HepG2 (cell line): ENCODE results near the gene FAM222A. TPM values are rescaled to one million over a fixed set of nuclear protein-coding genes. Genes with fewer than 3 reads are reported as not detected.

ENCODE experiments used
- ATF5 ChIP-seq: sonication (generic); formaldehyde crosslinking; IDR thresholded peaks from 2 replicates; pipeline ENCODE4 v1.4.0; 2020; ENCODE audit warnings: mild to moderate bottlenecking, low read depth, missing genetic modification reagents
- CREB3 ChIP-seq: sonication (generic); formaldehyde crosslinking; IDR thresholded peaks from 2 replicates; pipeline ENCODE4 v1.5.0; 2020; ENCODE audit warnings: missing genetic modification reagents
- HMGA1 ChIP-seq: sonication (generic); formaldehyde crosslinking; conservative IDR thresholded peaks from 2 replicates; pipeline ENCODE4 v1.4.0; 2020; ENCODE audit warnings: missing genetic modification reagents
- MED13 ChIP-seq: sonication (generic); formaldehyde crosslinking; IDR thresholded peaks from 2 replicates; pipeline ENCODE4 v1.5.0; 2020; ENCODE audit warnings: missing genetic modification reagents
- MEIS2 ChIP-seq: sonication (generic); formaldehyde crosslinking; IDR thresholded peaks from 2 replicates; pipeline ENCODE4 v1.9.0; 2021; ENCODE audit warnings: mild to moderate bottlenecking, missing genetic modification reagents
- MNT ChIP-seq: fragments of 450-650 bp; IDR thresholded peaks from 2 replicates; pipeline ENCODE4 v1.6.1; 2016
- NCOA2 ChIP-seq: sonication (generic); formaldehyde crosslinking; IDR thresholded peaks from 2 replicates; pipeline ENCODE4 v1.8.0; 2022; ENCODE audit warnings: inconsistent platforms
- NCOA5 ChIP-seq: sonication (generic); formaldehyde crosslinking; IDR thresholded peaks from 2 replicates; pipeline ENCODE4 v1.4.0; 2020; ENCODE audit warnings: missing genetic modification reagents
- POGK ChIP-seq: sonication (generic); formaldehyde crosslinking; conservative IDR thresholded peaks from 2 replicates; pipeline ENCODE4 v1.8.0; 2022; ENCODE audit warnings: mild to moderate bottlenecking, moderate library complexity, missing genetic modification reagents
- SP140L ChIP-seq: sonication (generic); formaldehyde crosslinking; IDR thresholded peaks from 2 replicates; pipeline ENCODE4 v1.4.0; 2020; ENCODE audit warnings: missing genetic modification reagents, borderline replicate concordance
- SRF ChIP-seq: IDR thresholded peaks from 2 replicates; pipeline ENCODE4 v1.6.1; 2011; ENCODE audit warnings: mild to moderate bottlenecking, low read depth, low read length, moderate library complexity
- TBL1XR1 ChIP-seq: fragments of 150-350 bp; IDR thresholded peaks from 2 replicates; pipeline ENCODE4 v1.6.1; 2014; ENCODE audit warnings: borderline replicate concordance, low read length; ENCODE audit not compliant: partially characterized antibody
- ZNF24 ChIP-seq: fragments of 450-650 bp; IDR thresholded peaks from 2 replicates; pipeline ENCODE4 v1.6.1; 2017; ENCODE audit warnings: antibody characterized with exemption, mild to moderate bottlenecking
- ZNF253 ChIP-seq: sonication (generic); formaldehyde crosslinking; IDR thresholded peaks from 2 replicates; pipeline ENCODE4 v1.8.0; 2022; ENCODE audit warnings: mild to moderate bottlenecking, missing genetic modification reagents, borderline replicate concordance
- ZNF407 ChIP-seq: sonication (generic); formaldehyde crosslinking; IDR thresholded peaks from one replicate; pipeline ENCODE4 v1.5.1; 2020; ENCODE audit warnings: mild to moderate bottlenecking, missing genetic modification reagents; ENCODE audit errors: not compliant biosample characterization
- ZNF879 ChIP-seq: sonication (generic); formaldehyde crosslinking; IDR thresholded peaks from 2 replicates; pipeline ENCODE4 v1.8.1; 2023; ENCODE audit warnings: missing genetic modification reagents
- polyA plus RNA-seq, 8 experiments: library from polyadenylated mRNA; depleted of rRNA in 3 of 8; stranded (reverse) in 7 of 8; unstranded in 1 of 8; fragments of >200 nt; fragmentation: Illumina TruSeq in 4 of 8; extraction: Trizol in 4 of 8; gene quantifications; 2 replicates each; pipeline versions ENCODE4 v1.2.1 to v1.2.3, GENCODE V29; 2011 to 2016; ENCODE audit warnings: low read depth in 4 of 8, missing spikeins in 1 of 8, mixed read lengths in 1 of 8; ENCODE audit not compliant: insufficient read depth in 1 of 8
- total RNA-seq, 5 experiments: library from RNA; depleted of rRNA; stranded (reverse); fragments of >200 nt; fragmentation: Illumina TruSeq; extraction: Trizol; gene quantifications; 2 replicates each; pipeline ENCODE4 v1.2.3, GENCODE V29; 2016; ENCODE audit warnings: low read depth in 1 of 5

Gene FAM222A
- total and polyA plus RNA-seq, 2 of the 13 experiments (the other 11 are each of a cell fraction or from before 2014, with no cell fraction given), result 2.7 to 9.6 TPM

- TF ChIP-seq POGK (CRISPR knock-in tag) (no peak), ZNF879 (no peak), ZNF253 (no peak), SRF (no peak), CREB3 (CRISPR knock-in tag) (no peak), ZNF407 (CRISPR knock-in tag) (no peak), MEIS2 (CRISPR knock-in tag) (no peak), HMGA1 (no peak), ATF5 (no peak), MED13 (no peak), NCOA2 (CRISPR knock-in tag) (0 out of 2 replicates have a peak, but pooled peaks have one; percentile 20), NCOA5 (CRISPR knock-in tag) (no peak), ZNF24 (no peak), TBL1XR1 (no peak), SP140L (CRISPR knock-in tag) (no peak), MNT (no peak)
Observed at GRCh38 chr12:109760031-109760929, 46.7 kb downstream of the FAM222A start (continued).
